Measurements from ENCODE around the gene IGF2BP1.
A peak's percentile ranks its signal among the peaks of the same experiment; 100 is the strongest.

IGF2BP1 gene
- 0 to 2.8 (median 0.07) reads per million in 18 experiments for total RNA-seq

DNA sequence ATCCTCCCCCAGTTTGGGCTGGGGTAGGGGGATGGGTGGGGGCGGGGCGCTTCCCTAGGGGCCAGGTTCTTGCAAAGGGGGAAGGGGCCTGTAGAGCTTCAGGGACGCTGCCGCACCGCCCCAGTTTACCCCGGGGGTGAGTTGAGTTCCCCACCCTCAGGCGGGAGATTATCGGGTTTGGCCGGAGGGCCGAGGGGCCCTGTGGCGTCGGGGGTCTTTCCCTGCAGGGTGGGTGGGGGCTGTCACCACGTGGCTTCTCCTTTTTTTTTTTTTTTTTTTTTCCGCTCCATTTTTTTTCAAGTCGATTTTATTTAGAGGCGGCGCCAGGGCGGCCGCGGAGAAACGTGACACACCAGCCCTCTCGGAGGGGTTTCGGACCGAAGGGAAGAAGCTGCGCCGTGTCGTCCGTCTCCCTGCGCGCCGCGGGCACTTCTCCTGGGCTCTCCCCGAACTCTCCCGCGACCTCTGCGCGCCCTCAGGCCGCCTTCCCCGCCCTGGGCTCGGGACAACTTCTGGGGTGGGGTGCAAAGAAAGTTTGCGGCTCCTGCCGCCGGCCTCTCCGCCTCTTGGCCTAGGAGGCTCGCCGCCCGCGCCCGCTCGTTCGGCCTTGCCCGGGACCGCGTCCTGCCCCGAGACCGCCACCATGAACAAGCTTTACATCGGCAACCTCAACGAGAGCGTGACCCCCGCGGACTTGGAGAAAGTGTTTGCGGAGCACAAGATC lies at the start of gene IGF2BP1:
Gene IGF2BP1 (plus strand): TSS at position 283 of the 724 bp plus-strand sequence. CDS start 361 bp downstream, at position 644.
- DNase-seq: no peak

DNA sequence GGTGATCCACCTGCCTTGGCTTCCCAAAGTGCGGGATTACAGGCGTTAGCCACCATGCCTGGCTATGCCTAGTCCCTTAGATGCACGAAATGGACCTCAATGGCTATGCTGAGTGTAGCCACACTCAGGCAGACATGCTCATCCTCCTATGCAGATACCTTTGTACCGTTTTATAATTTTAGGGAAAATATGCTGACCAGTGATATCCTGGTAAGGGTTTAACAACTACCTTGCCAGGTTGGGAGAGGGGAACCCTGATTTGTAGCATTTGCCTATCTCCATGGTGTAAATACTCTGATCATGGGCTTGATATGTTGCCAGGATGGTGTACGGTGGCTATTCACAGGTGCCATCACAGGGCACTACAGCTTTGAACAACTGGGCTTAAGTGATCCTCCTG lies 45.6 kb upstream of the IGF2BP1 start:
- DNase-seq: no peak

DNA sequence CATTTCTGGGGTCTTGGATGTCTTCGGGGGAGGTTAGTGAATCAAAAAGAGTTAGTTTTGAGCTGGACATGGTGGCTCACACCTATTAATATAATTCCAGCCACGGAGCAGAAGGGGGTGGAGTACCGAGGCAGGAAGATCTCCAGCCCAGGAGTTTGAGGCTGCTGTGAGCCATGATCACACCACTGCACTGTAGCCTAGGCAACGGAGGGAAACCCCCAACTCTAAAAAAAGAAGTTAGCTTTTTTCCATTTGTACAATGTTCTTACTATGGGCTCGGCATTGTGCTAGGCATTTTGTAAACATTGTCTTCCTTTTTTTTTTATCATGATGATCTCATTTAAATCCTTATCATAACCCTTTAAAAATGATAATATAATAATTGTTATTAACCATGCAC lies 44.3 kb upstream of the IGF2BP1 start:
- DNase-seq: peak in 1 of 2 donors; percentile 35

DNA sequence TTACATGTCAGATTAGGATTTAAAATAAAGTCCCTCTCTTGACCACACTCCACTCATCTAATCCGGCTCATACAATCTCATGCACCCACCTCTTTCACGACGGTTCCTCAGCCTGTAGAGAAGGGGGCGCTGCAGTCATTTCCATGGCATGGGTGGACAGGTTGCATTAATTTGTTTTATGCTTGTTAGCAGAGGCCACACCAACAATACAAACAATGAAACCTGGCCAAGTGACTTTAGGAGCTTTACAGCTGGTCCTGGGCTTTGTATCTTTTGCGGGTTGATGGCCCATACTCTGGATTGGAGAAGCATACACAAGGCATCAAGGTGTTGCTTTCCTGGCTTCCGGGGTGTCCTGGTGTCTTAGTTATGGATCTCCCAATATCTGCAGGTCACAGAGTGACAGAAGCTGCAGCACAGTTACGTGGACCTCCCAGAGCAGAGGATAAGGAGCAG lies 42.9 kb upstream of the IGF2BP1 start:
- DNase-seq: no peak

DNA sequence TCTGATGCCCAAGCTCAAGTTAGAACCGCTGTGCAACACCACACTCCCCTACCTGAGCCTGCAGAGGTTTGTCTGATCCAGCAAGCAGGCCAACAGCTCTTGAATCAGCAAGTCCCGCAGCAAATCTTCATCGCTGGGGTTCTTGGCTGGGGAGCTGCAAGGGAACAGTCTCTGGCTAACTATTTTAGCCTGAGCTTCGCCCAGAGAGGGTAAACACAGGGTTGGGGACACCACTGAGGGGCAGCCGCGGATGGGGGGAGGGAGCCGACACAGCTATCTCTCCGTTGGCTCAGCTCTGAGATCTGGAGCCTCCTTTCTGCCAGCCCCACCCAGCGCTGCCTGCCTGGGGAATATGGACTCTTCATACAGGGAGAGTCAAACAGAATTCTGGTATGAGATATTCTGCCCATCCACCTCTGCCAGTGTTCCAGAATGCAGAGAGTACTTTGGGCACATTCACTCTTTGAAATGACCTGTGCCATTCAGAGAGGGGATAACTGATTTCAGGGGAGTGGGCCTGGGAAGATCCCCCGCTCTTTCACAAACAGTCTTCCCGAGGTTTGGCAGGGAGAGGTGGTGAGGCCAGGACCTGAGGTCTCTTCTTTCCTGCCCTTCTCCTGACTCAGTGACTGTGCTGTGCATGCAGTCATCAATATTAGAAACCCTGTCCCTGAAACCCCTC lies 36.2 kb upstream of the IGF2BP1 start:
- no peak for DNase-seq

DNA sequence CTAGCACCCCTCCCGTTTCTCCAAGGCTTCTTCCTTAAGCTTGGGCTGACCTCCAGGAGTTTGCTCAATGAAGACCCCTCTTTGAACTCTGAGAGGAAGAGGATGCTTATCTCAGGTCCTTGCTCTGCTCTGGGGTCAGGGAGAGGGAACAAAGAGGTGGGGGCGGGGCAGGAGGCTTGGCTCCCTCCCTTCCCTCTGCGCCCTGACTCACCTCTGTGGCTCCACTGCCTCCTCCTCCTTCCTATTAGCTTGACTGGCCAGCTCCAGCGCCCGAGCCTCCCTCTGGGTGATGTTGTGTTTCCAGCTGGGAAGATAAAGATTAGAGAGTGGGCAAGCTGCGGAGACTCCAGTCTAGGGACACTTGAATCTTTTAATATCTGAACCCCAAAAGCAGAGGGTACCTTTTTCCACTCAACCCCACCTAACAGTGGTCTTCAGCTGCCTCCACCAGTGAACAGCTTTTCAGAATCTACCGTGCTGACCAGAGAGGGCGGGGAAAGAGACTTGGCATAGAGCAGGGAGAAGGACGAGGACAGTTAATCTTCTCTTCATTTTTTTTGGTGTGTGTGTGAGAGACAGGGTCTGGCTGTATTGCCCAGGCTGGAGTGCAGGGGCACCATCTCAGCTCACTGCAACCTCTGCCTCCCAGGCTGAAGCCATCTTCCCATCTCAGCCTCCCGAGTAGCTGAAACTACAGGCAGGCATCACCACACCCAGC lies 35.5 kb upstream of the IGF2BP1 start:
- no peak for DNase-seq

DNA sequence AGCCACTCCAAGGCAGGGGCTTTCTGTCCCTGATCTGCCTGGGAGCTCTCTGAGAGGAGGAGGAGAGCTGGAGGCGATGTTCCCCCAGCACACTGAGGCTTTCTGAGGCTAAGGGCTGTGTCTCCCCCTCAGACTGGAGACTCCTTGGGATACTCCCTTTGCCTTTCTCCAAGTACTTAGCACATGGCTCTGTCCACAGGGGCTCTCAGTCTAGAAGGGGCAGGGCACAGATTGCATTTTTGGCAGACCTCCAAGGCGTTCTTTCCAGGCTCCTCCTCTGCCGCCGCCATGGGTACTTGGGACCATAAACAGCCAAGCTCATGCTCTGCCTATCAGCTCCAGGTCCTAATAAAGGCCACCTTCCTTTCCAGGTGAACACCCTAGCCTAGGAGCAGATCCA lies 27.0 kb upstream of the IGF2BP1 start:
- DNase-seq: no peak

DNA sequence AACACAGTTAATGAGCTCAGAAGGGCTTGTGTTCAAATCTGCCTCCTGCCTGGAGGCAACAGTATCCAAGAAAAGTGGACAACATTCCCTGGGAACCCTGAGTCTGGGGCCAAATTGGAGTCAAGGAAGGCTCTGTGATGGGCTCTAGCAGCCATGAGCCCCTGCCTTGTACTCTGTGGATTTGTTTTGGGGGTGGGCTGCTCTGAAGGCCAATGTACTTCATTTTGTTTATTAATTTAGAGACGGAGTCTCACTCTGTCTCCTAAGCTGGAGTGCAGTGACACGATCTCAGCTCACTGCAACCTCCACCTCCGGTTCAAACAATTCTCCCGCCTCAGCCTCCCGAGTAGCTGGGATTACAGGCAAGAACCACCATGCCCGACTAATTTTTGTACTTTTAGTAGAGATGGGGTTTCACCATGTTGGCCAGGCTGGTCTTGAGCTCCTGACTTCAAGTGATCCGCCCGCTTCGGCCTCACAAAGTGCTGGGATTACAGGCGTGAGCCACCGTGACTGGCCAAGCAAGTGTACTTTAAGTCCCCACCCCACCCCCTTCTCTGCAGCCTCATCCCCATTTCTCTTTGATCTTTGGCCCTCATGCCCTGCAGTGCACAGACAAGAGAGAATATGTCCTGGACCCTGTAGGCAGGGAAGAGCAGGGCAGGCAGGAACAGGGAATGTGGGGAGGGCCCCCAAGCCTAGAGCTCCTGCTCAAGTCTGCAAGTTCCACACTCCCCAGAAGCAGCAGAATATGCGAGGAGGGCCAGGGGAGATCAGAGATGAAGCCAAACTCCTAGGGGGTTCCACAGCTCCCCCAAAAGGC lies 26.1 kb upstream of the IGF2BP1 start:
- DNase-seq: no peak

DNA sequence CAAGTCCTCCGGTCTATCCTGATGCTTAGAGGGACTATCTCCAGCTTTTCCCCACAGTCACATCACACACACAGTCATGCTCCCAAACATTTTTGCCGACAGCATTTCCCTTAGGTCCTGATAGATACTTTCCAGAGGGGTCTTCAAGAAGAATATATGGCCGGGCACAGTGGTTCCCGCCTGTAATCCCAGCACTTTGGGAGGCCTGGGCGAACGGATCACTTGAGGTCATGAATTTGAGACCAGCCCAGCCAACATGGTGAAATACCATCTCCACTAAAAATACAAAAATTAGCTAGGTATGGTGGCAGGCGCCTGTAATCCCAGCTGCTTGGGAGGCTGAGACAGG lies 24.5 kb upstream of the IGF2BP1 start:
- DNase-seq: no peak

DNA sequence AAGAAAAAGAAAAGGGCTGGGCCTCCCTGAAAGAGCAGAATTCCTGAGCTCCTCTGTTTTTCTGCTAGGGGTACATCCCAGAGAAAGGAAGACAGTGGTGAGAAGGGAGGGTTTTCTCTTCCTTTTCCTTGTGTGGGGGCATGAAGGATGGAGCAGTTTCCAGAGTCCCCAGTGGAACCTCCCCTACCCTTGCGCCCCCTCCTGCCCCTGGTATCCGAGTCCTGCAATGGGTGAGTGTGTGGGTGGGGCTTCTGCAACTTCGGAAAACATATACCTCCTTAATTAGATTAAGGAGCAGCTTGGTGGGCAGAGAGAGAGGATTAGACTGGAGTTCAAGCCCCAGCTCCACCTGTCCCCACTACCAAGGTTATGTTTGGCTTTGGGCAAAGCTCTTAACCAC lies 23.4 kb upstream of the IGF2BP1 start:
- no peak for DNase-seq

DNA sequence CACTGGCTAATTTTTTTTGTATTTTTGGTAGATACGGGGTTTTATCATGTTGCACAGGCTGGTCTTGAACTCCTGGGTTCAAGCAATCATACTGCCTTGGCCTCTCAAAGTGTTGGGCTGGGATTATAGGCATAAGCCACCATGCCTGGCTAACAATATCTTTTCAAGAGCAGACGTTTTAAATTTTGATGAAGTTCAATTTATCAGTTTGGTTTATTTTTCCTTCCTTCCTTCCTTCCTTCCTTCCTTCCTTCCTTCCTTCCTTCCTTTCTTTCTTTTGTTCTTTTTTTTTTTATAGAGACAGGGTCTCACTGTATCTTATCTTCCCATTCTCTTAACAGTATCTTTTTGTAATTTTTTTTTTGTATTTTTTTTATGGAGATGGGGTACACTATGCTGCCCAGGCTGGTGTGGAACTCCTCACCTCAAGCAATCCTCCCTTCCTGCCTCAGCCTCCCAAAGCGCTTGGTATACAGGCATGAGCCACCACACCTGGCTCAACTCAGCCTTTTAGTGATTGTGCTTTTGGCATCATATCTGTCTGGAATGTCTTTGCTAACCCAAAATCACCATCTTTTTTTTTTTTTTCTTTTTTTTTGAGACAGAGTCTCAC lies 15.2 kb upstream of the IGF2BP1 start:
- no peak for DNase-seq

DNA sequence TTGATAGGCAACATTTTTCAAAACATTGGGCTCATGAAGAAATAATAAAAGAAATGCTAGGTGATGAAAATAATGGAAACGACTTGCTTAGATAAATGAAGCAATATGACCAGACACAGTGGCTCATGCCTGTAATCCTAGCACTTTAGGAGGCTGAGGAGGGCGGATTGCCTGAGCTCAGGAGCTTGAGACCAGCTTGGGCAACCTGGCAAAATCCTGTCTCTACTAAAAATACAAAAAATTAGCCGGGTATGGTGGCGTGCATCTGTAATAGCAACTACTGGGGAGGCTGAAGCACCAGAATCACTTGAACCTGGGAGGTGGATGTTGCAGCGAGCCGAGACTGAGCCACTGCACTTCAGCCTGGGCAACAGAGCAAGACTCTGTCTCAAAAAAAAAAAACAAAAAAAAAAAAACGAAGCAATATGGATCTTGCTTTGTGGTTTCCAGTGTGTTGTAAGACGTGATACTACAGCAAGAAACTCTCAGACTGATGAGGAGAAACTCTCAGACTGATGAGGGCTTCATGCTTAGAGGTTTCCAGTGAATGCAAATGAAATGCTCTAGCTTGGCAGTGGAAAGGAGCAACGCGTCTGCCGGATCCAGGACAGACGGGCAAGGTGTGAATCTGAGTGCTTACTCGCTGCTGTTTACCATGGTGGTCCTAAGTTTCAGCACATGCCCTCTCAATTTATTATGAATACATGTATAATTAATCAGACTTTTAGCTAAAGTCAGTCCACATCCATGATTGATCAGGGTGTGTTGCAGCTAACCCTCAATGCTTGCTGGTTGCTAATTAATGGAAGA lies 11.5 kb upstream of the IGF2BP1 start:
- DNase-seq: no peak

DNA sequence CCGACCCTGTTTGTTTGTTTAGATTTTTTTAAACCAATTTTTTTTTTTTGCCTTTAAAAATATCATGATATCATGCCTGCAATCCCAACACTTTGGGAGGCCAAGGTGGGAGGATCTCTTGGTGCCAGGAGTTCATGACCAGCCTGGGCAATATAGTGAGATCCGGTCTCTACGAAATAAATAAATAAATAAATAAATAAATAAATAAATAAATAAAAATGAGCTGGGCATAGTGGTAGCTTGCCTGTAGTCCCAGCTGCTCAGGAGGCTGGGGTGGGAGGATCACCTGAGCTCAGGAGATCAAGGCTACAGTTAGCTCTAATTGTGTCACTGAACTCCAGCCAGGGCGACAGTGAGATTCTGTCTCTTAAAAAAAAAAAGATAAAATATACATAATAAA lies 8.1 kb upstream of the IGF2BP1 start:
- no peak for DNase-seq

DNA sequence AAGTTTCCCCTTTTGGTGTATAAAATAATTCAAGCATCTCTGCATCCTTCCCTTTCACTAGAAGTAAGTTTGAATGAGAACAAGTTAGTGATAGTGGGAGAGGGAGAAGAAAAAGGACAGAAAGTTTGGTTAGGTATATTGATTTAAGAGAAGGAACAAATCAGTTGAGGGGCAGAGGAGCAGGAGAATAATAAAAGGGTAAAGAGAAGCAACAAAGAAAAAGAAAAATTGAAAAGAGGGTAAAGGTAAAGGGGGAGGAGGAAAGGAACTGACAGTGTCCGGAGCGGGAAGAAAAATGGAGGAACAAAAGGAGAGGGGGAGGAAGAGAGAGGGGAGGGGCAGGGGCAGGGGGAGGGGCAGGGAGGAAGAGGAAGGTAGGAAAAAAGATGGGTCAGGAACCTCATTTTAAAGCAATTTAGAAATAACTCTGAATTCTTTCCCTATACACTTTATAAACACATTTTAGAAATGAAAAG lies 6.3 kb upstream of the IGF2BP1 start:
- DNase-seq: no peak

DNA sequence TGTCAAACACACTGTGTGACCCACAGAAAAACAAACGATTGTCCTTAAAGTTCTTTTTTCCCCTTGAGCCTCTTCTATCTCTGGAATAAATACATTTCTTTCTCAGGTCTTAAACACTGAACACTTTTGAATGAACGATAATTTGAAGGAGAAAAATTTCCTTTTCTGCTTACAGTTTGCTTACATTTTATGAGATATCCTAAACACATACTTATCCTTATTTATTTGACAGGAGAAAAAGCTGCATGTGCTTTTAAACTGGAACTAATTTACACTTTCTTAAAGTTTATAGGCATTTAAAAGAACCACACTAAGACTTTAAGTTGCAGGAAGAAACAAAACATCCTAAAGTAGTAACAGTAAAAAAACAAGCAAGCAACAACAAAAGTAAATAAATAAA lies 4.7 kb upstream of the IGF2BP1 start:
- no peak for DNase-seq

DNA sequence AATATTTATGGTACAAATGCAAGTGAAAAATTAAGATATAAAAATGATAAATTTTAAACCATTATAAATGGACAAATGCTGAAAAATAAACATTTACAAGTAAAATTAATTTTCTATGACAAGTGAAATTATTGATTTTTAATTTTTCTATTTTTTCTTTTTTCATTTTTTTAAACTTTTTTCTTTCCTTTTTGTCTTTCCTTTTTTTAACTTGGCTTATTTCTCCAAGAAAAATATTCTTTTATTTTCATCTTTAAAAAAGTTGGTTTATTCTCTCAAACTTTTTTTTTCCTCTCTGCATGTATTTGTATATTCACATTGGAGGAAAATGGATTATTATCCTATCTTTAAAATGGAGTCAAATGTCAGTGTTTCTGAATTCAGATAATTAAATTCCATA lies 3.9 kb upstream of the IGF2BP1 start:
- no peak for DNase-seq

DNA sequence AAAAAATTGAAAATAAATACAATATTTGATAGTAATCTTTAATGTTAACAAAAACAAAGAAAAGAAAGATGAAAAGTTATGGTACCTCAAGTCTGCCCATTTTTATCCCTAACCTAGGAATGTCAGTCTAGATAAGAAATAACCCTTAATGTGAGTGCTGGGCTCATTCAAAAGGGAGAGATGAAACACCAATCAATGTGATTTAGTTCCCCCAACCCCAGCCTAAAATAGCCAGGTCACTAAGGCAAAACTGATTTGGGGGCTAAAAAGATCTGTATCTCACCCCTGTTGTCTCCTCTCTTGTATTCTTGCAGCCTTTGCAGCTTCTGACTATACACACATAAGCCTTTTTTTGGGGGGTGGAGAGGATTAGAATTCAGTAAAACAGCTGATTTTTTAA lies 3.2 kb upstream of the IGF2BP1 start:
- no peak for DNase-seq

DNA sequence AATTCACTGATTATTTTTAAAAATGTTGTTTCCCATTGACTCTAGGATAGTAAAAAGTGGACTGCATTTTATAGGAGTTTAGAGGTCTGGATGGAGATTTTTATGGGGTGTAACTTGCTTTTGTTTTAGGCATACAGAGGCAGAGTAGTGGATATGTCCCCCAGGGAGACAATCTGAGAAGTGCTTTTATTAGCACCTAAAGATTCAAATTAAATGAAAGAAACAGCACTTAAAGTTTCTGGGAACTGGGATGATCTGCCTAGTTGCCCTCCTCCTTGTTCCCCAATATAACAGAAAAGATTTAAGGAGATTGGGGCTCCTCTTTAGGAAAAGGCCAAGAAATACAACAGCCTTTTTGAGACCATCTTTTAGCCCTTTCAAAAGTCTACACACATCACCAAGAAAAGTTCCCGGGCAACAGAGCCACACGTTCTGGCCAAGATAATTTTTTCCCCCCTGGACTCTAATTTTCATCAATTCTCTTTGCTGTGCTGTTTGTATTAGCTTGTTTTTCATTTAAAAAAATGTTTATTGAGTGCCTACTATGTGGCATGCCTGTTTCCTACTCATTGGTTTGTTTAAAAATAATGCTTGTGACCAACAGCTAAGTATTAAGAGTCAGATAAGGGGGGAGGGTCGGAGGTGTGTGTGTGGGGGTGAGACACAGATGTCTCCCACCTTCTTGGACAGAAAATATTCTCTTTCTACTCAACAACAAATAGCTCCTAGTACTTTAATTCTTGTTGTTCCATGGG lies 2.5 kb upstream of the IGF2BP1 start:
- DNase-seq: no peak

DNA sequence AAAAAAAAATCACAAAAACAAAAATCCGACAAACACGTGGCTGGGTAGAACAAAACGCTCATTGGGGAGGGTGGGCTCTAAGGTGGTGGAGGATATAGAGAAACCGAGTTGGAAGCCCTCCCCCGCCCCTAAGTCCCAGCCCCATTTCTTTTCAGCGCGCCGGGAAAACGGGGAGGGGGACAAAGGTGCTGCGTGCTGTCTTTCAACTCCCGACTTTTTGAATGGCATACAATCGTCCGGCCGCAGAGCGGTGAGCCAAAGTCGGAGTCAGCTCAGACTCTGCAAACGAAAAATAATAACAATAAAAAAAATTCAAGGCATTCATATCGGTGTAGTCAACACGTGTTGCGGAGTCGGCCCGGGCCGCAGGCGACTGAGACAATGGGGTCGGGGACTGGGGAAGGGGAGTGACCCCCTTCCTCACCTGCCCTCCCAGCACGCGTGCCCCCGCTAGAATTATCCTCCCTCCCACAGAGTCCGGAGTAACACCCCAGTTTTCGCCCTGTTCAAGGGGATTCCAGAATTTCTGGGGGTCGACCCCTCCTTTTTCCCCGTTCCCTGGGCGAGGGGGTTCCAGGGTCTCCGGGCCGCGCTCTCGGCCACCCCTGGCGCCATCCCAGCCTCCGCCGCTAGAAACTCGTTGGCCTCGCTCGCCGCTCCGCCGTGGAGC lies 1.7 kb upstream of the IGF2BP1 start:
- no peak for DNase-seq
